NCI-H2227 (cell line): ENCODE data around the gene NXPE3.
"Not testable (repeated sequence)": the region's sequence is repeated elsewhere in the genome, so short reads cannot be mapped to it uniquely, and the experiment has no call there.

Experiments
- DNase-seq: peaks from one replicate; lab custom pipeline; 2025; ENCODE audit not compliant: unreplicated experiment; lab: John Stamatoyannopoulos, UW

NXPE3 gene

GRCh38 chr3:101779047-101779821 is at the start of gene NXPE3:
TSS of gene NXPE3 (plus strand) at chr3:101779211. CDS start at chr3:101785597, 6,386 bp downstream.
- DNase-seq = peak; percentile 83

- no peak for DNase-seq
These were observed 49.4 kb upstream of the NXPE3 start for GRCh38 chr3:101729586-101729985.

- no peak for DNase-seq
These were observed 48.2 kb upstream of the NXPE3 start for GRCh38 chr3:101730839-101731238.

GRCh38 chr3:101732240-101732641 is 46.8 kb upstream of the NXPE3 start:
- DNase-seq = no peak

- DNase-seq = no peak
These were observed 43.2 kb upstream of the NXPE3 start for GRCh38 chr3:101735833-101736232.

- DNase-seq = not testable (repeated sequence)
These were observed 37.1 kb upstream of the NXPE3 start for GRCh38 chr3:101741914-101742313.

- DNase-seq = no peak
These were observed 34.2 kb upstream of the NXPE3 start for GRCh38 chr3:101744811-101745210.

GRCh38 chr3:101745934-101746333 is 33.1 kb upstream of the NXPE3 start:
- not testable (repeated sequence) for DNase-seq

- DNase-seq = not testable (repeated sequence)
These were observed 25.5 kb upstream of the NXPE3 start for GRCh38 chr3:101753386-101754113.

GRCh38 chr3:101758224-101758623 is 20.8 kb upstream of the NXPE3 start:
- DNase-seq = no peak

GRCh38 chr3:101762041-101762646 is 16.9 kb upstream of the NXPE3 start:
- DNase-seq = no peak

GRCh38 chr3:101777745-101778281 is 1.2 kb upstream of the NXPE3 start:
- DNase-seq = not testable (repeated sequence)

GRCh38 chr3:101778385-101779046 is 495 bp upstream of the NXPE3 start:
- DNase-seq = no peak

GRCh38 chr3:101779822-101780381 is 891 bp downstream of the NXPE3 start:
- DNase-seq = no peak

- DNase-seq = no peak
These were observed 1.6 kb downstream of the NXPE3 start for GRCh38 chr3:101780661-101781060.

GRCh38 chr3:101781166-101781565 is 2.2 kb downstream of the NXPE3 start:
- DNase-seq = no peak

GRCh38 chr3:101784855-101785613 is 6.0 kb downstream of the NXPE3 start:
- DNase-seq = no peak

GRCh38 chr3:101791778-101792177 is 12.8 kb downstream of the NXPE3 start:
- no peak for DNase-seq

GRCh38 chr3:101796077-101796680 is 17.2 kb downstream of the NXPE3 start:
- no peak for DNase-seq

- DNase-seq = no peak
These were observed 22.2 kb downstream of the NXPE3 start for GRCh38 chr3:101801174-101801573.
